ENCODE data around the gene CDC14A.

Gene CDC14A

GRCh38 chr1:100305954-100306353 is 46.4 kb upstream of the CDC14A start:
- no peak overlapping the region for H3K27ac ChIP-seq
- H3K4me1 ChIP-seq (ENCODE audit: low read depth, poor library complexity, severe bottlenecking) = no peaks in the 10 kb centered on the region
- TF ChIP-seq CTCF (conservative IDR thresholded peaks at IDR 0.05; ENCODE audit: low read depth, low read length) = no peak
- no peaks in the 10 kb centered on the region for H3K27me3 ChIP-seq (ENCODE audit: insufficient read depth, low read depth)
- no peaks in the 10 kb centered on the region for H3K79me2 ChIP-seq (ENCODE audit: insufficient read depth, low read depth)
- H3K9ac ChIP-seq = no peak overlapping the region
- no peak overlapping the region for H3K4me3 ChIP-seq (IDR thresholded peaks at IDR 0.05; ENCODE audit: insufficient read depth, low read depth, low read length)
- H3K4me2 ChIP-seq = no peak overlapping the region
- no peak overlapping the region for H2AFZ ChIP-seq (ENCODE audit: low read depth)
- no peaks in the 10 kb centered on the region for H3K36me3 ChIP-seq (ENCODE audit: insufficient read depth)
- H4K20me1 ChIP-seq (ENCODE audit: insufficient read depth) = no peaks in the 10 kb centered on the region

- no peaks in the 10 kb centered on the region for H3K36me3 ChIP-seq (ENCODE audit: insufficient read depth)
- H4K20me1 ChIP-seq (ENCODE audit: insufficient read depth) = no peaks in the 10 kb centered on the region
- H2AFZ ChIP-seq (ENCODE audit: low read depth) = no peak overlapping the region
- no peaks in the 10 kb centered on the region for H3K4me1 ChIP-seq (ENCODE audit: low read depth, poor library complexity, severe bottlenecking)
- no peaks in the 10 kb centered on the region for H3K79me2 ChIP-seq (ENCODE audit: insufficient read depth, low read depth)
- TF ChIP-seq CTCF (conservative IDR thresholded peaks at IDR 0.05; ENCODE audit: low read depth, low read length) = no peak
- no peak overlapping the region for H3K27ac ChIP-seq
- no peak overlapping the region for H3K9ac ChIP-seq
- H3K4me2 ChIP-seq = no peak overlapping the region
- no peak overlapping the region for H3K4me3 ChIP-seq (IDR thresholded peaks at IDR 0.05; ENCODE audit: insufficient read depth, low read depth, low read length)
- H3K27me3 ChIP-seq (ENCODE audit: insufficient read depth, low read depth) = no peaks in the 10 kb centered on the region
These were observed 45.5 kb upstream of the CDC14A start for GRCh38 chr1:100306735-100307313.

- Histone ChIP-seq H3K9ac (no peak overlapping the region), H3K4me1 (ENCODE audit: low read depth, poor library complexity, severe bottlenecking) (no peaks in the 10 kb centered on the region), H3K4me2 (no peak overlapping the region), H3K36me3 (ENCODE audit: insufficient read depth) (no peaks in the 10 kb centered on the region), H3K79me2 (ENCODE audit: insufficient read depth, low read depth) (no peaks in the 10 kb centered on the region), H4K20me1 (ENCODE audit: insufficient read depth) (no peaks in the 10 kb centered on the region), H3K27ac (no peak overlapping the region), H2AFZ (ENCODE audit: low read depth) (no peak overlapping the region), H3K27me3 (ENCODE audit: insufficient read depth, low read depth) (no peaks in the 10 kb centered on the region), H3K4me3 (IDR thresholded peaks at IDR 0.05; ENCODE audit: insufficient read depth, low read depth, low read length) (no peak overlapping the region)
- no peak for TF ChIP-seq CTCF (conservative IDR thresholded peaks at IDR 0.05; ENCODE audit: low read depth, low read length)
These were observed 43.5 kb upstream of the CDC14A start for GRCh38 chr1:100308777-100309176.

GRCh38 chr1:100309863-100310262 is 42.4 kb upstream of the CDC14A start:
- Histone ChIP-seq H3K27ac (no peak overlapping the region), H3K9ac (no peak overlapping the region), H3K79me2 (ENCODE audit: insufficient read depth, low read depth) (no peaks in the 10 kb centered on the region), H3K4me2 (no peak overlapping the region), H3K27me3 (ENCODE audit: insufficient read depth, low read depth) (no peaks in the 10 kb centered on the region), H3K36me3 (ENCODE audit: insufficient read depth) (no peaks in the 10 kb centered on the region), H3K4me3 (IDR thresholded peaks at IDR 0.05; ENCODE audit: insufficient read depth, low read depth, low read length) (no peak overlapping the region), H4K20me1 (ENCODE audit: insufficient read depth) (no peaks in the 10 kb centered on the region), H2AFZ (ENCODE audit: low read depth) (no peak overlapping the region), H3K4me1 (ENCODE audit: low read depth, poor library complexity, severe bottlenecking) (no peaks in the 10 kb centered on the region)
- no peak for TF ChIP-seq CTCF (conservative IDR thresholded peaks at IDR 0.05; ENCODE audit: low read depth, low read length)
